ENCODE measurements around the gene ALDH1L1.

The ALDH1L1 gene

GRCh38 chr3:126103121-126104027 lies 77.0 kb downstream of the ALDH1L1 start:
- peak; percentile 22; the same call in 1 of the 2 replicates for TF ChIP-seq CTCF (IDR thresholded peaks at IDR 0.05; ENCODE audit: control insufficient read depth, extremely low read depth, insufficient read depth)
- no peak for DNase-seq (ENCODE audit: low read depth)
- H3K4me3 ChIP-seq (ENCODE audit: low read depth, low read length), result no peak overlapping the region

GRCh38 chr3:126102530-126102951 lies 77.8 kb downstream of the ALDH1L1 start:
- TF ChIP-seq CTCF (IDR thresholded peaks at IDR 0.05; ENCODE audit: control insufficient read depth, extremely low read depth, insufficient read depth), result no peak
- no peak overlapping the region for H3K4me3 ChIP-seq (ENCODE audit: low read depth, low read length)
- no peak for DNase-seq (ENCODE audit: low read depth)

- DNase-seq (ENCODE audit: low read depth), result no peak
- H3K4me3 ChIP-seq (ENCODE audit: low read depth, low read length), result no peak overlapping the region
- no peak for TF ChIP-seq CTCF (IDR thresholded peaks at IDR 0.05; ENCODE audit: control insufficient read depth, extremely low read depth, insufficient read depth)
Observed at GRCh38 chr3:126102011-126102410, 78.4 kb downstream of the ALDH1L1 start.

- no peak for DNase-seq (ENCODE audit: low read depth)
- no peak for TF ChIP-seq CTCF (IDR thresholded peaks at IDR 0.05; ENCODE audit: control insufficient read depth, extremely low read depth, insufficient read depth)
- H3K4me3 ChIP-seq (ENCODE audit: low read depth, low read length), result no peak overlapping the region
Observed at GRCh38 chr3:126101521-126101982, 78.8 kb downstream of the ALDH1L1 start.

GRCh38 chr3:126100634-126101301 lies 79.6 kb downstream of the ALDH1L1 start:
- DNase-seq (ENCODE audit: low read depth), result no peak
- H3K4me3 ChIP-seq (ENCODE audit: low read depth, low read length), result no peak overlapping the region
- no peak for TF ChIP-seq CTCF (IDR thresholded peaks at IDR 0.05; ENCODE audit: control insufficient read depth, extremely low read depth, insufficient read depth)

GRCh38 chr3:126100269-126100633 lies 80.1 kb downstream of the ALDH1L1 start:
- TF ChIP-seq CTCF (IDR thresholded peaks at IDR 0.05; ENCODE audit: control insufficient read depth, extremely low read depth, insufficient read depth), result no peak
- no peak for DNase-seq (ENCODE audit: low read depth)
- H3K4me3 ChIP-seq (ENCODE audit: low read depth, low read length), result no peak overlapping the region

Measured in LNCaP clone FGC (cell line).